Gastroesophageal sphincter (tissue), 3 donors: ENCODE data around the gene NARF.

Source experiments
- POLR2A ChIP-seq, 2 donors: fragments of 450-650 bp; IDR thresholded peaks; one replicate each; pipeline ENCODE4 v1.6.1; 2017; ENCODE audit warnings: antibody characterized with exemption in 2 of 2, mild to moderate bottlenecking in 2 of 2, moderate library complexity in 1 of 2
- TF ChIP-seq, protein P1 (sequence below), 4 experiments: fragments of 200-600 bp in 2 of 4; fragments of 450-650 bp in 2 of 4; sonication (generic) in 1 of 4; IDR thresholded peaks; one replicate each; pipeline ENCODE4 v1.5.1; 2017 to 2019; ENCODE audit warnings: antibody characterized with exemption in 4 of 4, mild to moderate bottlenecking in 2 of 4, moderate library complexity in 2 of 4

DNA sequence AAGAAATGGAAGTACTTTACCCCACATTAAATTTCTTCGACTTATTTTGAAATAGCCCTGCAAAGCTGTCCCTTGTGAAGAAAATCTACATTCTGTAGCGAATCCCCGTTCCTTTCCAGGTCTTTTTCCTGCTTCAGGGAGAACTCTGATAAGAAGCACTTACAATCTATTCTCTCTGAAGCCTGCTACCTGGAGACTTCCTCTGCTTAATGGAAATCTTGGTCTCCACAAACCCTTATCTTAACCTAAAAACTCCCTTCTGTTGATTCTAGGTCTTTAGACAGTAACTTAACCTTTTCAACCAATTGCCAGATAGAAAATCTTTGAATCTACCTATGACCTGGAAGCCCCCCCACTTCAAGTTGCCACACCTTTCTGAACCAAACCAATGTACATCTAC is 6.4 kb upstream of the NARF start:
- TF ChIP-seq, protein P1, sequence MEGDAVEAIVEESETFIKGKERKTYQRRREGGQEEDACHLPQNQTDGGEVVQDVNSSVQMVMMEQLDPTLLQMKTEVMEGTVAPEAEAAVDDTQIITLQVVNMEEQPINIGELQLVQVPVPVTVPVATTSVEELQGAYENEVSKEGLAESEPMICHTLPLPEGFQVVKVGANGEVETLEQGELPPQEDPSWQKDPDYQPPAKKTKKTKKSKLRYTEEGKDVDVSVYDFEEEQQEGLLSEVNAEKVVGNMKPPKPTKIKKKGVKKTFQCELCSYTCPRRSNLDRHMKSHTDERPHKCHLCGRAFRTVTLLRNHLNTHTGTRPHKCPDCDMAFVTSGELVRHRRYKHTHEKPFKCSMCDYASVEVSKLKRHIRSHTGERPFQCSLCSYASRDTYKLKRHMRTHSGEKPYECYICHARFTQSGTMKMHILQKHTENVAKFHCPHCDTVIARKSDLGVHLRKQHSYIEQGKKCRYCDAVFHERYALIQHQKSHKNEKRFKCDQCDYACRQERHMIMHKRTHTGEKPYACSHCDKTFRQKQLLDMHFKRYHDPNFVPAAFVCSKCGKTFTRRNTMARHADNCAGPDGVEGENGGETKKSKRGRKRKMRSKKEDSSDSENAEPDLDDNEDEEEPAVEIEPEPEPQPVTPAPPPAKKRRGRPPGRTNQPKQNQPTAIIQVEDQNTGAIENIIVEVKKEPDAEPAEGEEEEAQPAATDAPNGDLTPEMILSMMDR (IDR thresholded peaks at IDR 0.05) = no peak
- no peak for TF ChIP-seq POLR2A (IDR thresholded peaks at IDR 0.05)
